ENCODE measurements around the gene CCDC85A.

DNA sequence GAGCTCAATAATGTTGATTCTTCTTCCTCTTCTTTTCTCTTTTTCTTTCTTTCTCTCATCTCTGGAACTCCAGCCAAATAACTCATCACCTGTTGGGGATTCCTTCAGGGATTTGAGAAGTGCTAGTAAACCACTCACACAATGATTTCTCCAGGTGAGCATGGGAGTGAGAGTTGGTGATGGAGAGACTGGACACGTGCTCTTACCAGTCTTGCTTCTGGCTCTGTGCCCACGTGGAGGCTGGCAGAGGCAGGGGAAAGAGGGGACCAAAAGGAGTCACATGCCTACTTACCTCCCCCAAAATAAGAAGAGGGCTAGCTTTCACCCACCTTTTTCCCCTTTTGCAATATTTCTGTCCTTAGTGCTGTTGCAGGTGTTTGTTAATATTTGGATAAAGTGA is 28.6 kb upstream of the CCDC85A start:
- TF ChIP-seq POLR2A (IDR thresholded peaks at IDR 0.05), result no peak
- TF ChIP-seq, protein P1, sequence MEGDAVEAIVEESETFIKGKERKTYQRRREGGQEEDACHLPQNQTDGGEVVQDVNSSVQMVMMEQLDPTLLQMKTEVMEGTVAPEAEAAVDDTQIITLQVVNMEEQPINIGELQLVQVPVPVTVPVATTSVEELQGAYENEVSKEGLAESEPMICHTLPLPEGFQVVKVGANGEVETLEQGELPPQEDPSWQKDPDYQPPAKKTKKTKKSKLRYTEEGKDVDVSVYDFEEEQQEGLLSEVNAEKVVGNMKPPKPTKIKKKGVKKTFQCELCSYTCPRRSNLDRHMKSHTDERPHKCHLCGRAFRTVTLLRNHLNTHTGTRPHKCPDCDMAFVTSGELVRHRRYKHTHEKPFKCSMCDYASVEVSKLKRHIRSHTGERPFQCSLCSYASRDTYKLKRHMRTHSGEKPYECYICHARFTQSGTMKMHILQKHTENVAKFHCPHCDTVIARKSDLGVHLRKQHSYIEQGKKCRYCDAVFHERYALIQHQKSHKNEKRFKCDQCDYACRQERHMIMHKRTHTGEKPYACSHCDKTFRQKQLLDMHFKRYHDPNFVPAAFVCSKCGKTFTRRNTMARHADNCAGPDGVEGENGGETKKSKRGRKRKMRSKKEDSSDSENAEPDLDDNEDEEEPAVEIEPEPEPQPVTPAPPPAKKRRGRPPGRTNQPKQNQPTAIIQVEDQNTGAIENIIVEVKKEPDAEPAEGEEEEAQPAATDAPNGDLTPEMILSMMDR (IDR thresholded peaks at IDR 0.05), result no peak
- TF ChIP-seq POLR2AphosphoS5 (IDR thresholded peaks at IDR 0.05), result no peak

Data from transverse colon (tissue), 4 donors.